Sigmoid colon (tissue), 4 donors: ENCODE measurements around the gene TNNI3K.

Source experiments
- CTCF ChIP-seq, 4 experiments: fragments of 450-650 bp in 3 of 4; fragments of 200-600 bp in 1 of 4; IDR thresholded peaks; one replicate each; pipeline ENCODE4 v1.5.1; 2016 to 2019; ENCODE audit warnings: antibody characterized with exemption in 4 of 4, mild to moderate bottlenecking in 3 of 4, moderate library complexity in 2 of 4
- EP300 ChIP-seq, 4 donors: sonication (generic); formaldehyde crosslinking; IDR thresholded peaks; one replicate each; pipeline ENCODE4 v1.6.1; 2017; ENCODE audit warnings: antibody characterized with exemption in 4 of 4

DNA sequence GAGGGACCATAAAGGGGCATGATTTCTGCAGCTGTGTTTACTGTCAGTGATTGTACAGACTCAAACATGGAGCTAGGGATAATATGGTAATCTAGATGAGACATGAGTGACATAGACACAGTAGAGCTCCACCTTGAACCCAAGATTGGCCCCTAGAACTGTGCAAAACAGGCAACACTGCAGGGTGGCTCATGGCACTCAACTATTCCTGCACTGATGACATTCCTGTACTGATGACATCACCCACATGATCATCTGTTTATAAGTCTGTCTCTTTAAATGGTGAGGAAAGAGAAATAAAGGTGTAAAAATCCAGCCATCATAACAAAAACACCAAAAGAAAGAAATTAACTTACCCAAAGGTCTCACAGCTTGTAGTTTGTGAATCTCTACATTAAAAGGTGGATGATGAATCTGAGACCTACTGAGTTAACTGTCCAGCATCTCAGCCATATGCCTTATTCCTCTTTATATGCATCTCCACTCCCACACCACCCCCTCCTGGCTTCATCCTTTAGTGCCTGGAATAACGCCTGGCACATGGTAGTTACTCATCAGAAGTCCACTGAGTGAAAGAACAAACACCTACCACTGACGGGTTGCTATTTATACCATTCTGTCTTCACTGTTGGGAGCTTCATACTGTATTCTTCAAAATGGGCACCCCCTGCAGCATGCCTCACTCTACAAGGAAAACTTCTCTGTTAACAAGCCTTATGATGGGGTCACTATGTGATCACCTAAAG, 277.2 kb downstream of the TNNI3K start, which contains the start of gene LRRC53:
- TF ChIP-seq CTCF (IDR thresholded peaks at IDR 0.05) (no peak), EP300 (IDR thresholded peaks at IDR 0.05) (no peak)
